Lung (tissue), 12 donors: ENCODE results near the gene ANTXR1. TPM values are rescaled to one million over a fixed set of nuclear protein-coding genes. Genes with fewer than 3 reads are reported as not detected.
A peak's percentile ranks its signal among the peaks of the same experiment; 100 is the strongest.

ENCODE experiments used
- ATAC-seq: fragments of 200-7000 bp; cut with Tn5 transposase; one replicate; pipeline ENCODE4 v1.9.1; 2020; ENCODE audit warnings: moderate number of reproducible peaks; ENCODE audit not compliant: insufficient read depth, low FRiP score
- DNase-seq, 3 donors: peaks; one replicate each; pipeline ENCODE4 v3.0.0-alpha.2; 2013 to 2017
- H3K27ac ChIP-seq, 2 donors: one replicate each; pipeline ENCODE4 v1.5.1; 2013; ENCODE audit warnings: mild to moderate bottlenecking in 2 of 2, moderate library complexity in 2 of 2, control low read depth in 1 of 2, inconsistent platforms in 1 of 2, low read depth in 1 of 2, low read length in 1 of 2
- H3K27me3 ChIP-seq, 3 donors: one replicate each; pipeline ENCODE4 v1.5.1; 2013; ENCODE audit warnings: low read length in 2 of 3; ENCODE audit not compliant: control insufficient read depth in 3 of 3, insufficient read depth in 3 of 3
- H3K36me3 ChIP-seq, 4 donors: one replicate each; pipeline ENCODE4 v1.5.1; 2013; ENCODE audit warnings: low read length in 4 of 4, mild to moderate bottlenecking in 1 of 4, moderate library complexity in 1 of 4; ENCODE audit not compliant: control insufficient read depth in 4 of 4, insufficient read depth in 4 of 4
- H3K4me1 ChIP-seq, 5 donors: one replicate each; pipeline ENCODE4 v1.5.1; 2013; ENCODE audit warnings: low read length in 5 of 5, mild to moderate bottlenecking in 2 of 5, moderate library complexity in 1 of 5; ENCODE audit not compliant: control insufficient read depth in 5 of 5, insufficient read depth in 5 of 5
- H3K4me3 ChIP-seq: one replicate; pipeline ENCODE4 v1.5.1; 2013; ENCODE audit warnings: mild to moderate bottlenecking, control low read depth, moderate library complexity
- H3K9ac ChIP-seq, 2 donors: one replicate each; pipeline ENCODE4 v1.5.1; 2013; ENCODE audit warnings: low read length in 2 of 2, control low read depth in 1 of 2; ENCODE audit not compliant: insufficient read depth in 1 of 2
- H3K9me3 ChIP-seq, 4 donors: one replicate each; pipeline ENCODE4 v1.5.1; 2013; ENCODE audit warnings: low read length in 3 of 4, mild to moderate bottlenecking in 1 of 4, moderate library complexity in 1 of 4; ENCODE audit not compliant: control insufficient read depth in 4 of 4, insufficient read depth in 3 of 4
- CTCF ChIP-seq: IDR thresholded peaks from 2 replicates; pipeline ENCODE4 v1.5.1; 2012; ENCODE audit warnings: mild to moderate bottlenecking; ENCODE audit errors: control extremely low read depth, extremely low read depth
- WGBS, 2 donors: extraction: QIAGEN DNeasy Blood & Tissue Kit; methylation state at CpG; one replicate each; pipeline ENCODE4 v1.1.7; 2013; 5-methylcytosine and 5-hydroxymethylcytosine counted together
- polyA plus RNA-seq, 2 donors: library from polyadenylated mRNA; stranded (reverse); fragments of 200-250 nt; gene quantifications; one replicate each; pipeline ENCODE4 v1.2.1, GENCODE V29; 2013
- total RNA-seq, 2 donors: library from RNA; depleted of rRNA in 1 of 2; stranded (reverse); fragments of >200 nt in 1 of 2; gene quantifications; one replicate each; pipeline ENCODE4 v1.2.1, GENCODE V29; 2014 to 2021
- donor health status: control.
- donor health status: control.
- donor health status: Bipolar disorder and iron deficiency.
- donor health status: healthy.
- donor health status: DM: yes; HTN: yes; CAD: no.

ANTXR1 gene
- total and polyA plus RNA-seq, 4 donors = 13.4 to 81.0 (median 34.8) TPM

GRCh38 chr2:69075486-69075885 is 62.5 kb downstream of the ANTXR1 start:
- DNase-seq = no peak
- no peak for TF ChIP-seq CTCF
- no peak overlapping the region for H3K9ac ChIP-seq
- H3K4me1 ChIP-seq = peaks cover 0 to 2% (median 0%) of the 10 kb centered on the region in 5 donors
- WGBS, 2 donors = 89 to 100% methylated on average over 1 of the region's 1 CpG
- H3K9me3 ChIP-seq = no peaks in the 10 kb centered on the region
- no peak overlapping the region for H3K4me3 ChIP-seq
- no peaks in the 10 kb centered on the region for H3K27me3 ChIP-seq
- ATAC-seq = no peak
- peaks cover 0 to 41% (median 14%) of the 10 kb centered on the region in 4 donors for H3K36me3 ChIP-seq
- H3K27ac ChIP-seq = no peak overlapping the region

DNA sequence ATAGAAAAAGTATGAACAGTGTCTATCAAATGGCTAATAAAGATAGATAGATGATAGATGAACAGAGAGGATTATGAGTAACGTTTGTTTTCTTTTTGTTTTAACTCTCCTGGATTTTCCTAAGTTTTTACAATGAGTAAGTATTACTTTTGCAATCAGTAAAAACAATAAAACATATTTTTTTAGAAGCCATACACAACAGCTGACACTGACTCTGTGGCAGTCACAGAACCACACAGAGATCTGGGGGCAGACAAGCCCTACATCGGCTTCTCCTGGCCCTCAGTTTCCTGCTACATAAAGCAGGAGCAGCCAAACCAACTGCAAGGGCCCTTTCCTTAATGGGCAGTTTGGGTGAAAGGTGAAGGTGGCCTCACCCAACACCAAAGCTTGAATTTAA is 63.6 kb downstream of the ANTXR1 start:
- peaks cover 0 to 2% (median 0%) of the 10 kb centered on the region in 5 donors for H3K4me1 ChIP-seq
- no peak overlapping the region for H3K9ac ChIP-seq
- H3K9me3 ChIP-seq = no peaks in the 10 kb centered on the region
- TF ChIP-seq CTCF = no peak
- DNase-seq (no peak), ATAC-seq (no peak)
- 83 to 91% methylated on average over 2 of the region's 2 CpGs for WGBS, 2 donors
- no peak overlapping the region for H3K4me3 ChIP-seq
- H3K27ac ChIP-seq = no peak overlapping the region
- peaks cover 0 to 41% (median 14%) of the 10 kb centered on the region in 4 donors for H3K36me3 ChIP-seq
- no peaks in the 10 kb centered on the region for H3K27me3 ChIP-seq

DNA sequence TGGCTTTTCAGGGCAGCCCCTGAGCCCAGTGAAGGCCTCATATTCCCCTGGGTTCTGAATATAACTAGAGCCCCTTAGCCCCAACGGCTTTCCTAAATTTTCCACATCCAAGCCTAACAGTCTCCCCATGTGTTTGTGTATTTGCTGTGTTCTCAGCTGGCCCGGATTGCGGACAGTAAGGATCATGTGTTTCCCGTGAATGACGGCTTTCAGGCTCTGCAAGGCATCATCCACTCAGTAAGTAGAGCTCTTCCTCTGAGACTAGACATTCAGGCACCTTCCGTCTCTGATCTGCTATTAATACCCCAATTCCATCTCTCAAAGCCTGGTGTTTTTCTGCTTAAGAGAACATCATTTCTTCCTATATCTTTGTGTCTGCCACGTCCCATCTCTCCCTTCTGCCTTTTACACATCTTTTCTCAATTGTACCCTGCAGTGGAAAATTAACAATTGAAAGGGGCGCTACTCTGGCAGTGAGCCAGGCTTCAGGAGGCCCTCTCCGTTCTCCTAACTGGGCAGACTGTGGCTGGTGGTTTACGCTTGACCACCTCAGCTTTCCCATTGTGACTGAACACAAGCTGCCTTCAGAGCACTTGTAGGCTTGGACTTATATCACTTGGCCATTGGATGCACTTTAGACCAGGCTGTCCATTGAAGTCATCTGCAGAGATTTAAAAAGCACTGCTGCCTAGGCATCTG is 64.4 kb downstream of the ANTXR1 start:
- DNase-seq (no peak), ATAC-seq (no peak)
- Histone ChIP-seq H3K9me3 (no peaks in the 10 kb centered on the region), H3K4me3 (no peak overlapping the region), H3K36me3 (peaks cover 0 to 44% (median 16%) of the 10 kb centered on the region in 4 donors), H3K27me3 (no peaks in the 10 kb centered on the region), H3K4me1 (peaks cover 0 to 5% (median under 1%) of the 10 kb centered on the region in 5 donors), H3K27ac (peak overlapping the region in 1 of 2 donors; percentile 20), H3K9ac (no peak overlapping the region)
- 87 to 91% methylated on average over 10 of the region's 10 CpGs for WGBS, 2 donors
- TF ChIP-seq CTCF = no peak

DNA sequence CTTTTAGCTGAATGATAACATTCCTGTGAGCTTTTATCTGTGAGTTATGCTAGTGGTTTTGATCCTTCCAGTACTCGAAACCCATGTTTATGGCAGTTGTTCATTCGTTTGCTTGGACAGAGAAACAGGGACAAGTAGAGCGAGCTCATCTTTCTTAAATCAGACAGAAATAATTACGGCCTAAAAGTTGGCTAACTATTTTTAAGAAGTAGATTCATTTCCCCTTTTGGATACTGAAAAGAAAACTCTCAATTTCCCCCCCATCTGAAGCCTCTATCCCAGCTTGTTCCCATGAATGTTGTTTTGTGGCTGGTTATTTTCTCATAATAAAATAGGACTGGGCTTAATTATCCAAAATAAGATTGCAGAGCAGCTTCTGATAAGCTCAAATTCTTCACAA is 67.1 kb downstream of the ANTXR1 start:
- WGBS, 2 donors = 68 to 74% methylated on average over 4 of the region's 4 CpGs
- ATAC-seq = no peak
- Histone ChIP-seq H3K4me1 (peaks cover 4 to 24% (median 7%) of the 10 kb centered on the region in 5 donors), H3K27me3 (no peaks in the 10 kb centered on the region), H3K36me3 (peaks cover 0 to 41% (median 17%) of the 10 kb centered on the region in 4 donors), H3K4me3 (no peak overlapping the region), H3K27ac (no peak overlapping the region), H3K9me3 (no peaks in the 10 kb centered on the region), H3K9ac (no peak overlapping the region)
- no peak for DNase-seq
- no peak for TF ChIP-seq CTCF
